SK-N-SH (cell line): ENCODE results near the gene SMIM22. TPM values are rescaled to one million over a fixed set of nuclear protein-coding genes. Genes with fewer than 3 reads are reported as not detected.
A peak's percentile ranks its signal among the peaks of the same experiment; 100 is the strongest.

ENCODE experiments used
- CTCF ChIA-PET: fragments of 300-600, 350-600 bp; formaldehyde crosslinking; extraction: SDS; loops from one replicate; lab custom pipeline; 2021; lab: Yijun Ruan, JAX
- POLR2A ChIA-PET: fragments of 350-600 bp; sonication (Branson Sonifier 250); formaldehyde crosslinking; extraction: SDS; loops from one replicate; lab custom pipeline; 2020; ENCODE audit warnings: antibody characterized with exemption, inconsistent platforms; lab: Yijun Ruan, JAX
- DNase-seq: peaks from one replicate; pipeline ENCODE4 v3.0.0; 2012
- H2AFZ ChIP-seq: fragments of 200-600 bp; sonication (generic); 2 replicates; pipeline ENCODE4 v1.8.1; 2016; ENCODE audit warnings: antibody characterized with exemption, mild to moderate bottlenecking, low read depth
- H3F3A ChIP-seq: fragments of 200-600 bp; sonication (generic); replicated peaks from 2 replicates; pipeline ENCODE3; 2016; ENCODE audit warnings: antibody characterized with exemption, mild to moderate bottlenecking; ENCODE audit not compliant: insufficient read depth
- H3K27ac ChIP-seq, 2 experiments: fragments of 200-500 bp in 1 of 2; fragments of 200-600 bp in 1 of 2; sonication (Bioruptor generic) in 1 of 2; sonication (generic), shearing (Covaris generic) in 1 of 2; 2 replicates each; pipeline versions ENCODE4 v1.5.1 to v1.6.1; 2014 to 2016; ENCODE audit warnings: low read depth in 2 of 2, inconsistent platforms in 1 of 2, low read length in 1 of 2, mild to moderate bottlenecking in 1 of 2, mixed read lengths in 1 of 2
- H3K27me3 ChIP-seq: fragments of 200-600 bp; sonication (generic), shearing (Covaris generic); 2 replicates; pipeline ENCODE4 v1.6.1; 2016; ENCODE audit warnings: mixed run types; ENCODE audit not compliant: insufficient read depth
- H3K36me3 ChIP-seq, 2 experiments: fragments of 200-500 bp in 1 of 2; fragments of 200-600 bp in 1 of 2; sonication (Bioruptor generic) in 1 of 2; sonication (generic) in 1 of 2; replicated peaks in 1 of 2; 2 replicates each; pipeline versions ENCODE3 to v1.5.1; 2014 to 2016; ENCODE audit warnings: low read length in 1 of 2, mild to moderate bottlenecking in 1 of 2; ENCODE audit not compliant: insufficient read depth in 2 of 2, control insufficient read depth in 1 of 2
- H3K4me1 ChIP-seq, 2 experiments: fragments of 200-500 bp in 1 of 2; fragments of 200-600 bp in 1 of 2; sonication (Bioruptor generic) in 1 of 2; sonication (generic), shearing (Covaris generic) in 1 of 2; 2 replicates each; pipeline versions ENCODE4 v1.5.1 to v1.6.1; 2014 to 2016; ENCODE audit warnings: low read depth in 1 of 2, low read length in 1 of 2, mixed run types in 1 of 2; ENCODE audit not compliant: insufficient read depth in 2 of 2, control insufficient read depth in 1 of 2
- H3K4me2 ChIP-seq: fragments of 200-600 bp; sonication (generic), shearing (Covaris generic); 2 replicates; pipeline ENCODE4 v1.6.1; 2017; ENCODE audit warnings: mixed run types
- H3K4me3 ChIP-seq, 2 experiments: fragments of 200-500 bp in 1 of 2; fragments of 200-600 bp in 1 of 2; sonication (Bioruptor generic) in 1 of 2; sonication (generic), shearing (Covaris generic) in 1 of 2; 2 replicates each; pipeline versions ENCODE4 v1.5.1 to v1.8.1; 2014 to 2016; ENCODE audit warnings: low read depth in 2 of 2, inconsistent platforms in 1 of 2, low read length in 1 of 2, mild to moderate bottlenecking in 1 of 2, mixed read lengths in 1 of 2, moderate library complexity in 1 of 2
- H3K79me2 ChIP-seq: fragments of 200-600 bp; sonication (generic); 2 replicates; pipeline ENCODE4 v1.8.1; 2017; ENCODE audit warnings: mild to moderate bottlenecking; ENCODE audit not compliant: insufficient read depth
- H3K9ac ChIP-seq: fragments of 200-600 bp; sonication (generic); 2 replicates; pipeline ENCODE4 v1.6.1; 2017; ENCODE audit warnings: mixed run types
- H3K9me2 ChIP-seq: fragments of 200-600 bp; sonication (generic); 2 replicates; pipeline ENCODE4 v1.6.1; 2017; ENCODE audit warnings: mixed run types
- H3K9me3 ChIP-seq: fragments of 200-600 bp; sonication (generic); 2 replicates; pipeline ENCODE4 v1.6.1; 2017; ENCODE audit warnings: mixed run types, mild to moderate bottlenecking, moderate library complexity
- H4K20me1 ChIP-seq: fragments of 200-600 bp; sonication (generic); 2 replicates; pipeline ENCODE4 v1.6.1; 2017; ENCODE audit warnings: mild to moderate bottlenecking, mixed run types; ENCODE audit not compliant: insufficient read depth
- ELF1 ChIP-seq: IDR thresholded peaks from 2 replicates; pipeline ENCODE4 v1.4.0; 2012
- GABPA ChIP-seq: IDR thresholded peaks from 2 replicates; pipeline ENCODE4 v1.4.0; 2012; ENCODE audit warnings: low read depth, mild to moderate bottlenecking
- GATA2 ChIP-seq: sonication (generic); formaldehyde crosslinking; IDR thresholded peaks from 2 replicates; pipeline ENCODE4 v1.5.0; 2020; ENCODE audit warnings: mild to moderate bottlenecking, missing genetic modification reagents
- MAX ChIP-seq: IDR thresholded peaks from 2 replicates; pipeline ENCODE4 v1.4.0; 2012; ENCODE audit warnings: low read depth
- MXI1 ChIP-seq: IDR thresholded peaks from 2 replicates; pipeline ENCODE4 v1.6.1; 2012; ENCODE audit warnings: mild to moderate bottlenecking, low read depth, low read length, improper control_type of control experiment
- NFIC ChIP-seq: IDR thresholded peaks from 2 replicates; pipeline ENCODE4 v1.4.0; 2012; ENCODE audit warnings: borderline replicate concordance
- REST ChIP-seq: IDR thresholded peaks from 2 replicates; pipeline ENCODE4 v1.6.1; 2012; ENCODE audit warnings: mild to moderate bottlenecking, low read depth, low read length, moderate library complexity
- RFX5 ChIP-seq: IDR thresholded peaks from 2 replicates; pipeline ENCODE4 v1.6.1; 2012; ENCODE audit warnings: mild to moderate bottlenecking, improper control_type of control experiment, low read length
- SMC3 ChIP-seq: IDR thresholded peaks from 2 replicates; pipeline ENCODE4 v1.6.1; 2012; ENCODE audit warnings: low read depth, low read length, improper control_type of control experiment
- USF1 ChIP-seq: IDR thresholded peaks from 2 replicates; pipeline ENCODE4 v1.4.0; 2012; ENCODE audit warnings: low read depth, borderline replicate concordance
- USF2 ChIP-seq: fragments of 150-350 bp; IDR thresholded peaks from 2 replicates; pipeline ENCODE4 v1.6.1; 2017; ENCODE audit warnings: antibody characterized with exemption, low read length, low read depth, borderline replicate concordance
- YY1 ChIP-seq: IDR thresholded peaks from 2 replicates; pipeline ENCODE4 v1.4.0; 2012; ENCODE audit warnings: low read depth, mild to moderate bottlenecking
- WGBS: methylation state at CpG from one replicate; pipeline ENCODE4 v1.1.6; 2017; ENCODE audit warnings: low lambda C conversion rate; 5-methylcytosine and 5-hydroxymethylcytosine counted together
- polyA plus RNA-seq, 3 experiments: library from polyadenylated mRNA; depleted of rRNA; stranded (reverse); fragments of >200 nt; gene quantifications; 2 replicates each; pipeline ENCODE4 v1.2.3, GENCODE V29; 2012
- TF ChIP-seq, protein P1 (sequence below): IDR thresholded peaks from 2 replicates; pipeline ENCODE4; 2012
- TF ChIP-seq, protein P2 (sequence below): fragments of 200-600 bp; sonication (generic); IDR thresholded peaks from 2 replicates; pipeline ENCODE4 v1.6.1; 2017; ENCODE audit warnings: antibody characterized with exemption, mild to moderate bottlenecking, moderate library complexity

SMIM22 gene
- polyA plus RNA-seq, 1 of the 3 experiments (the other 2 are of a cell fraction): not detected

- peak within 1 kb of the TSS; percentile 88 for H2AFZ ChIP-seq
- H3K9me2 ChIP-seq: no peaks in the 10 kb centered on the region
- H3K9me3 ChIP-seq: no peaks in the 10 kb centered on the region
- peak within 1 kb of the TSS; percentile 95 for H3K4me2 ChIP-seq
- CTCF ChIA-PET: interaction anchor here (0.9 to 1.1 kb wide), 3 partner anchors 14 to 284 kb away, joined by 3 read pairs; partner anchors contain the start of gene SEPTIN12
- no peaks in the 10 kb centered on the region for H4K20me1 ChIP-seq
- H3K9ac ChIP-seq: peak within 1 kb of the TSS; percentile 64
- H3K79me2 ChIP-seq: 0 out of 2 replicates have a peak, but pooled peaks cover 7% of the 10 kb centered on the region
- no peak for DNase-seq
- H3K27ac ChIP-seq: peak within 1 kb of the TSS; percentile 57 to 93
- peak within 1 kb of the TSS; percentile 83 for H3K4me3 ChIP-seq
- H3K4me1 ChIP-seq: peaks cover 0 to 18% of the 10 kb centered on the region in 2 experiments; a peak in 3 of 4 replicates
- no peaks in the 10 kb centered on the region for H3K27me3 ChIP-seq
- H3K36me3 ChIP-seq: peaks cover 7 to 35% of the 10 kb centered on the region in 2 experiments
- peaks cover 12% of the 10 kb centered on the region for H3F3A ChIP-seq
- 19% methylated on average over 6 of the region's 70 CpGs for WGBS
- TF ChIP-seq MAX: 0 out of 2 replicates have a peak, but pooled peaks have one; percentile 32
- TF ChIP-seq RFX5: no peak
- no peak for TF ChIP-seq USF2
- peak; percentile 17; the same call in 1 of the 2 replicates for TF ChIP-seq MXI1
- POLR2A ChIA-PET: interaction anchor here (1.0 to 2.1 kb wide), 5 partner anchors 31 to 68 kb away, joined by 4 to 9 read pairs (median 5); partner anchors contain the start of genes ANKS3, DNAAF8 and ZNF500
These were observed 6.9 kb downstream of the SMIM22 start, which contains the start of gene ROGDI for GRCh38 chr16:4801962-4802658. Gene ROGDI (minus strand): TSS chr16:4802633. CDS start chr16:4802571, 62 bp downstream.

DNA sequence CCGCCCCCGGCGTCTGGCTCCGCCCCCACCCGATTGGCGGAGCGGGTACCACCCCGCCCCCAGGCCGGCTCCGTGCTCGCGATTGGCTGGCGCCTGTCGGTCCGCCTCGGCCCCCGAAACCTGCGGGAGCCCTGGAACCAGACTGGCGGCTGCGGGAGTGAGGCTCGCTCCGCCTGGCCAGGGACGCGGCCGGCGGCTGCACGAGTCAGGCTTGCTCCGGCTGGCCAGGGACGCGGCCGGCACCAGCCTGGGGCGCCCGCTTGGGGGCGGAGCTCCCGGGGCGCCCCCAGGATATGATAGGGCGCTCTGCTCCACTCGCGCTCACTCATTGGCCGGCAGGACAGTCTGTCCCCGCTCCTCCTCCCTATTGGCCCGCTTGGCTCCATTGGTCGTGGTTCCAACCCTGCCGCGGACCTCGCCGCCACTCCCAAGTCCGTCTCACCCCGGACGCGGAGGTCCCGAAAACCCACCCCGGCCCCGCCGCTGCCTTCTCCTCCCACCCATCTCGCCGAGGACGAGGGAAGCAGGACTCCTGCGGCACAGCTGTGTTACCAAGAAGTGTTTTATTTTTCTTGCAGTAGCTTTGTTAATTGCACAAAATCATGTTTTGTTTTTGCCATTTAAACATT lies 7.6 kb downstream of the SMIM22 start:
- ChIA-PET CTCF (interaction anchor here (0.6 to 1.1 kb wide), 4 partner anchors 15 to 285 kb away, joined by 3 to 4 read pairs (median 3); partner anchors contain the start of genes ANKS3, DNAAF8 and SEPTIN12), POLR2A (interaction anchor here (0.6 to 2.1 kb wide), 6 partner anchors 15 to 68 kb away, joined by 3 to 9 read pairs (median 4); partner anchors contain the start of genes ANKS3, DNAAF8 and SEPTIN12)
- H3K79me2 ChIP-seq: 0 out of 2 replicates have a peak, but pooled peaks cover 7% of the 10 kb centered on the region
- DNase-seq: peak; percentile 99
- H3K9ac ChIP-seq: peak overlapping the region; percentile 64
- peak overlapping the region; percentile 95 for H3K4me2 ChIP-seq
- peaks cover 0 to 18% of the 10 kb centered on the region in 2 experiments; a peak in 3 of 4 replicates for H3K4me1 ChIP-seq
- 0% methylated on average over 10 of the region's 59 CpGs for WGBS
- H3K9me2 ChIP-seq: no peaks in the 10 kb centered on the region
- H3K27me3 ChIP-seq: no peaks in the 10 kb centered on the region
- H2AFZ ChIP-seq: peak overlapping the region; percentile 88; the same call in 1 of the 2 replicates
- peaks cover 11 to 32% of the 10 kb centered on the region in 2 experiments for H3K36me3 ChIP-seq
- H3K9me3 ChIP-seq: no peaks in the 10 kb centered on the region
- H3K27ac ChIP-seq: peak overlapping the region; percentile 57 to 93
- no peaks in the 10 kb centered on the region for H4K20me1 ChIP-seq
- peaks cover 15% of the 10 kb centered on the region for H3F3A ChIP-seq
- peak overlapping the region; percentile 83 for H3K4me3 ChIP-seq
- TF ChIP-seq YY1: no peak
- TF ChIP-seq SMC3: no peak
- TF ChIP-seq NFIC: no peak
- 0 out of 2 replicates have a peak, but pooled peaks have one; percentile 14 for TF ChIP-seq MXI1
- no peak for TF ChIP-seq REST
- no peak for TF ChIP-seq ELF1
- TF ChIP-seq, protein P1, sequence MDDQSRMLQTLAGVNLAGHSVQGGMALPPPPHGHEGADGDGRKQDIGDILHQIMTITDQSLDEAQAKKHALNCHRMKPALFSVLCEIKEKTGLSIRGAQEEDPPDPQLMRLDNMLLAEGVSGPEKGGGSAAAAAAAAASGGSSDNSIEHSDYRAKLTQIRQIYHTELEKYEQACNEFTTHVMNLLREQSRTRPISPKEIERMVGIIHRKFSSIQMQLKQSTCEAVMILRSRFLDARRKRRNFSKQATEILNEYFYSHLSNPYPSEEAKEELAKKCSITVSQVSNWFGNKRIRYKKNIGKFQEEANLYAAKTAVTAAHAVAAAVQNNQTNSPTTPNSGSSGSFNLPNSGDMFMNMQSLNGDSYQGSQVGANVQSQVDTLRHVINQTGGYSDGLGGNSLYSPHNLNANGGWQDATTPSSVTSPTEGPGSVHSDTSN: peak; percentile 99
- TF ChIP-seq, protein P2, sequence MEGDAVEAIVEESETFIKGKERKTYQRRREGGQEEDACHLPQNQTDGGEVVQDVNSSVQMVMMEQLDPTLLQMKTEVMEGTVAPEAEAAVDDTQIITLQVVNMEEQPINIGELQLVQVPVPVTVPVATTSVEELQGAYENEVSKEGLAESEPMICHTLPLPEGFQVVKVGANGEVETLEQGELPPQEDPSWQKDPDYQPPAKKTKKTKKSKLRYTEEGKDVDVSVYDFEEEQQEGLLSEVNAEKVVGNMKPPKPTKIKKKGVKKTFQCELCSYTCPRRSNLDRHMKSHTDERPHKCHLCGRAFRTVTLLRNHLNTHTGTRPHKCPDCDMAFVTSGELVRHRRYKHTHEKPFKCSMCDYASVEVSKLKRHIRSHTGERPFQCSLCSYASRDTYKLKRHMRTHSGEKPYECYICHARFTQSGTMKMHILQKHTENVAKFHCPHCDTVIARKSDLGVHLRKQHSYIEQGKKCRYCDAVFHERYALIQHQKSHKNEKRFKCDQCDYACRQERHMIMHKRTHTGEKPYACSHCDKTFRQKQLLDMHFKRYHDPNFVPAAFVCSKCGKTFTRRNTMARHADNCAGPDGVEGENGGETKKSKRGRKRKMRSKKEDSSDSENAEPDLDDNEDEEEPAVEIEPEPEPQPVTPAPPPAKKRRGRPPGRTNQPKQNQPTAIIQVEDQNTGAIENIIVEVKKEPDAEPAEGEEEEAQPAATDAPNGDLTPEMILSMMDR: no peak
- TF ChIP-seq GATA2: no peak
- no peak for TF ChIP-seq GABPA
- no peak for TF ChIP-seq USF1
